Skin epidermis (tissue), 12 donors: Measurements from ENCODE around the gene KLK10.

Experiments
- H3K27ac ChIP-seq, 21 experiments: fragments of 200-600 bp; sonication (generic) in 11 of 21; one replicate each; pipeline ENCODE4 v1.5.0; 2020; ENCODE audit warnings: mild to moderate bottlenecking in 3 of 21, inconsistent platforms in 2 of 21, moderate library complexity in 2 of 21
- H3K4me3 ChIP-seq, 7 experiments: fragments of 200-600 bp; sonication (generic) in 2 of 7; one replicate each; pipeline ENCODE4 v1.5.0; 2020; ENCODE audit warnings: inconsistent platforms in 2 of 7, mild to moderate bottlenecking in 2 of 7, moderate library complexity in 1 of 7

The KLK10 gene

GRCh38 chr19:51027126-51027806 lies 7.8 kb upstream of the KLK10 start:
- Histone ChIP-seq H3K4me3 (peak overlapping the region in 5 of 7 experiments; percentile 1 to 40 (median 21)), H3K27ac (peak overlapping the region in 19 of 21 experiments; percentile 8 to 91 (median 73))

- Histone ChIP-seq H3K4me3 (peak within 1 kb of the TSS; percentile 6 to 40 (median 22)), H3K27ac (peak within 1 kb of the TSS; percentile 22 to 91 (median 71))
Measured at GRCh38 chr19:51026554-51026831, 7.0 kb upstream of the KLK10 start, which contains the start of gene KLK11. TSS of gene KLK11 (minus strand) at chr19:51026616. CDS start at chr19:51025631, 985 bp downstream.

GRCh38 chr19:51025809-51026553 lies 6.5 kb upstream of the KLK10 start:
- Histone ChIP-seq H3K27ac (peak overlapping the region; percentile 22 to 91 (median 71)), H3K4me3 (peak overlapping the region; percentile 6 to 40 (median 22))

DNA sequence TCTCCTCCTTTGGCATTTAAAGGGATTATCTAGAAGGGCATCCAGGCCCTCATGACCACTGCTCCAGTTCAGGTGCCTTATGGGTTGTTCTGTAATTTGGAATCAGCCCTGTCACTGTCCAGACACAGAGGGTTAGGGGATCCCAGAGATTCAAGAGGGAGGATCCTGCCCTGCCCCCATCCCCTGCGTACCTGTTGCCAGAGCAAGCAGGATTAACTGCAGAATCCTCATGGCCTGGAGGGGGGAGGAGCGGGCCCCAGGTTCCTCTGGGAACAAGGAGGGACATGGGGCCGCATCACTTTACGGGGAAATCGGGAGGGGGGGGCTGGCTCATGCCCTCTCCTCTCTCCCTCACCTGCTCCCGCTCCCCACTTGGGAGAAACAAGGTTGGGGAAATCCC lies 5.9 kb upstream of the KLK10 start:
- Histone ChIP-seq H3K4me3 (peak overlapping the region in 5 of 7 experiments; percentile 13 to 40 (median 24)), H3K27ac (peak overlapping the region in 9 of 21 experiments; percentile 58 to 91 (median 76))

- Histone ChIP-seq H3K27ac (peak overlapping the region in 3 of 21 experiments; percentile 77 to 91 (median 81)), H3K4me3 (peak overlapping the region in 2 of 7 experiments; percentile 29 to 40)
Measured at GRCh38 chr19:51024924-51025323, 5.4 kb upstream of the KLK10 start.

DNA sequence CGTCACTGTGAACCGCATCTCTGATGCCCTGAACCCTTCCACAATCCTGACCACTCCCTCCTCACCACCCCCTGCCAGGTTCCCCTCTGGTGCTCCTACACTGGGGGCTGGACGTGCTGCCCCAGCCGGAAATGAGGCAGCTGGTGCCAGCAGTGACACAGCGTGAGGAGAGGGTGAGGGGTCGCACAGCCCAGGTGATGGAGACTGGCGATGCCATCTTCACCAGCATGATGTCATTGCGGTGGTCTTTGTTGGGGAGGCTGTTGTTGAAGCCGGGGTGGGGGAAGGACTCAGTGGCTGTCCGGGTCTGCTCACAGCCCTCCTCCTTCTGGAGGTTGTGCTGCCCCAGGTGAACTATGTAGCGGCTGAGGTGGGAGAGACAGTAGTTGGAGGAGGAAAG lies 4.4 kb upstream of the KLK10 start:
- H3K4me3 ChIP-seq, result no peak overlapping the region
- H3K27ac ChIP-seq, result no peak overlapping the region

DNA sequence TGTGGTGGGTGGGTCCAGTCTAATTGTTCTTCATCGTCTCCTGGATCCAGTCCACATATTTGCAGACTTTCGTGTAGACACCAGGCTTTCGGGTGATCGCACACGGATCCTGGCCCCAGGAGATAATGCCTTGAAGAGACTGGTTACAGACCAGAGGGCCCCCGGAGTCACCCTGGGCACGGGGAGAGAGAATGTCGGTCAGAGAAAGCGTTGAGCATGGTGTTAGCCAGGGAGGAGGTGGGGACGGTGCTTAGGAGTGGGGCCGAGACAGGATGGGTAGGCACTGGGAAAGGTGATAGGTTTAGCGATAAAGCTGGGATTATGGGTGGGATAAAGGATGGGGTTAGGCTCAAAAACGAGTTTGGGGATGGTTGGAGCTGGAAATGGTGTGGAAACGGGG lies 3.0 kb upstream of the KLK10 start:
- no peak overlapping the region for H3K4me3 ChIP-seq
- no peak overlapping the region for H3K27ac ChIP-seq

GRCh38 chr19:51020988-51021651 lies 1.6 kb upstream of the KLK10 start:
- H3K4me3 ChIP-seq, result no peak overlapping the region
- peak overlapping the region in 8 of 21 experiments; percentile 11 to 93 (median 70) for H3K27ac ChIP-seq

GRCh38 chr19:51018745-51019543 lies 565 bp downstream of the KLK10 start:
- H3K4me3 ChIP-seq, result peak overlapping the region; percentile 22 to 50 (median 26)
- H3K27ac ChIP-seq, result peak overlapping the region in 19 of 21 experiments; percentile 29 to 93 (median 75)

DNA sequence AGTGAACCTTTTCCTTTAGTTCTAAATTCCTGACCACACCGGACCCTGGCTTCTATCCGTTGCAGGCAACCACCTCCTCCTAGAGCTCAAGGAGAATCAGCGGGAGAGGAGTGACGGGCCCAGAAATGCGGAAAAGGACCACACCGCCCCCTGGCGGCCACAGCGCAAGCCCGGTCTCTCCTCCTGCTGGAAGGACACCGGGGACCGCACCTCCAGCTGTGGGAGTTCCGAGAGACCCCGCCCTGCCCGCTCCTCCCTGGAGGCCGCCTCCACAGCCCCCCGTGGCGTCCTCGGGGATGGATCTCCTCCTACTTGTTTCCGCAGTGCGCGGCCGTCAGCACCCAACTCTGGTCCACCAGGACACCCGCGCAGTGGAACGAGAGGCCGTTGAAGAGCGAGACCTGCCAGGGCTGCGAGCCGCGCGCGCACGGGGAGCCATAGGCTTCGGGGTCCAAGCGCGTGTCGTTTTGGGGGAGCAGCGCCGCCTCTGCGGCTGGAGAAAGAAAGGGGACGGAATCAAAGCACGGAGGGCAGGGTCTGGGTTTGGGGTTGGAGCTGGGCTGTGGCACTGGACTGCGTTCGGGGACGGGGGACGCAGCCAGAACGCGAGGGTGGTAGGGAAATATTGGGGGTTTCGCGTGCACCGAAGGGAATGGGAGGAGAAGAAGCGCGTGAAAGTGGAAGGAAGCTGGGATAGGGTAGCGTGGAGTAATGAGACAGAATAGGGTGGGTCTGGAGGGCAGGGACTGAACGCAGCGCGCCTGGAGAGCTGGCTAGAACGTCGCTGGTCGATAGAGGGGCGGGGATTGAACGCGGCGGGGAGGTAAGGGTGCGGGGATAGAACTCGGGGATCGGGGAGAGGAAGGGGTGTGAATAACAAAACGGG lies 2.5 kb downstream of the KLK10 start:
- H3K27ac ChIP-seq, result peak overlapping the region in 18 of 21 experiments; percentile 31 to 83 (median 71)
- H3K4me3 ChIP-seq, result peak overlapping the region; percentile 13 to 42 (median 35)

GRCh38 chr19:51015691-51016267 lies 3.7 kb downstream of the KLK10 start:
- H3K4me3 ChIP-seq, result no peak overlapping the region

GRCh38 chr19:51014242-51014641 lies 5.3 kb downstream of the KLK10 start:
- H3K4me3 ChIP-seq, result no peak overlapping the region
- peak overlapping the region in 1 of 21 experiments; percentile 22 for H3K27ac ChIP-seq

More at GRCh38 chr19:51015691-51016267, 3.7 kb downstream of the KLK10 start:
- no peak overlapping the region for H3K27ac ChIP-seq

GRCh38 chr19:51012661-51013190 lies 6.8 kb downstream of the KLK10 start:
- Histone ChIP-seq H3K4me3 (no peak overlapping the region), H3K27ac (no peak overlapping the region)

GRCh38 chr19:51010066-51010795 lies 9.3 kb downstream of the KLK10 start:
- peak overlapping the region in 13 of 21 experiments; percentile 20 to 71 (median 55) for H3K27ac ChIP-seq
- H3K4me3 ChIP-seq, result no peak overlapping the region

GRCh38 chr19:51009061-51009891 lies 10.2 kb downstream of the KLK10 start:
- peak overlapping the region in 14 of 21 experiments; percentile 20 to 71 (median 52) for H3K27ac ChIP-seq
- H3K4me3 ChIP-seq, result no peak overlapping the region

GRCh38 chr19:51007488-51007887 lies 12.0 kb downstream of the KLK10 start:
- H3K27ac ChIP-seq, result no peak overlapping the region
- no peak overlapping the region for H3K4me3 ChIP-seq
